GM18870 (cell line): Measurements from ENCODE around the gene TPCN2.

Experiments
- ATAC-seq: cut with Tn5 transposase; IDR thresholded peaks from one replicate; pipeline ENCODE4 v1.9.1; 2021; ENCODE audit warnings: moderate library complexity; ENCODE audit not compliant: unreplicated experiment

TPCN2 gene

GRCh38 chr11:69180226-69180625, 131.5 kb downstream of the TPCN2 start:
- ATAC-seq: no peak

- ATAC-seq: no peak
Observed at GRCh38 chr11:69180726-69181125, 132.0 kb downstream of the TPCN2 start.

- ATAC-seq: no peak
Observed at GRCh38 chr11:69183613-69184012, 134.9 kb downstream of the TPCN2 start.
